SKM-1 (cell line): ENCODE results near the gene CDH22.

Source experiments
- DNase-seq: peaks from one replicate; lab custom pipeline; 2025; ENCODE audit not compliant: unreplicated experiment; lab: John Stamatoyannopoulos, UW

Gene CDH22

DNA sequence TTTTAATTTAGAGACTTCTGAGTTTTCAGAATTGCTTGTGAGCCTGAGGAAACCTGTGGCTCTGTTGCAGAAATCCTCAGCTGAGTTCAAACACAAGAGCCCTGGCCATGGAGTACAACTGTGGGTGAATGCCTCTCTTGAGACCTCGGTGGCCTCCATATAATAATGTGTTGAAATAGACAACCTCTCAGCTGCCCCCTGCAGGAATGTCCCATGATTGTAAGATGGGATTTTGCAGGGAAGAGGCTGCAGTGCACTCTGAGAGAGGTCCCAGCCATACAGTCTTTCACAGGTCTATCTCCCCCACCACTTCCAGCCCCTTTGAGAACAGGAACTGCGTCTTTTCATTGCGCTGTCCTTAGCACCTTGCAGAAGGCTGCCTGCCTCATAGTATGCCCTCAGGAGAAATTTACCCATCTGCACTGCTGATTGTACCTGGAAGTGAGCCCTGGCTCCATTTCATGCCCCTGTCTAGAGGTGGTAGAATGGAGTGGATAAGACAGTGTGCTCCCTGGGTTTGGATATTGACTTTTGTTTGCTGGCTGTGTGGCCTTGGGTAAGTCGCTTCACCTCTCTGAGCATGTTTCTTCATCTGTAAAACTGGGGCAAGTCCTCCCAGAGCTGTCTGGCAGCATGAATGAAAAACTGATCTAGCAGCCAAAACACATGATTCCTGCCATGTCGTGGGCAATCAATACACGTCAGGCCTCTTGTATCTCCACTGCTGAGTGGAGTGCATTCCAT, 16.8 kb upstream of the CDH22 start:
- DNase-seq: no peak

DNA sequence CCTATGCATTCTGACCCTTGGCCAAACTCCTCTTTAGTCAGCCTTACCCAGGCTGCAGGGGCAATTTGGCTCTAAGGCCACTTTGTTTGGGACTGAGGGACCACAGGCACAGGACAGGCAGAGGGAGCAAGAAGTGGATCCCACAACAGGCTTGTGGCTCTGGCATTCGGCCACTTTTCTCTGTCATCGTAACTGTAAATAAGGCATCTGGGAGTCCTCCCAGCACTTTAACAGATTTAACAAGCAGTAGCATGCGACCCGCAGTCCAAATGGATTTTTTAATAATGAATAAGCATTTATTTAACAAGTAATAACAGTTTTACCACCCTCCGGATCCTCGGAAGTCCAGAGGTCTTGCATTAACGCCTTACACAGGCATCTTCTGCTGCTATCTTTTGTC, 16.1 kb upstream of the CDH22 start:
- no peak for DNase-seq

DNA sequence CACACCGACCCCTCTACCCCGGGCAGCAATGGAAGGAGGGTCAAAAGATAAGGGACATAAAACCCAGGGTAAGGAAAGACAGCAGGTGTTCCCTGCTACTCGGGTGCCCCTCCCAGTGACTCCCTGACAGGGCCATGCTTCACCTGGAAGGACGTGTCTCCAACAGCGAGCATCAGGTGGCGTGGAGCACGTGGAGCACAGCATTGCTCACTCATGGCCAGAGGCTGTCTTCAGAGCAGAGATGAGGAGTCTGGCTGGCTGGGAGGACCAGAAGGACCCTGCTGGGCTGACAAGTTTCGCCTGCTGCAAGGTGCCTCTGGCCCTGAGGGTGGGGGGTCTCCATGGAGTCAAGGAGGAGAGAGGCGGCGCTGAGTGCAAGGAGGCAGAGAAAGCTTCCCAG, 15.3 kb upstream of the CDH22 start:
- DNase-seq: no peak

DNA sequence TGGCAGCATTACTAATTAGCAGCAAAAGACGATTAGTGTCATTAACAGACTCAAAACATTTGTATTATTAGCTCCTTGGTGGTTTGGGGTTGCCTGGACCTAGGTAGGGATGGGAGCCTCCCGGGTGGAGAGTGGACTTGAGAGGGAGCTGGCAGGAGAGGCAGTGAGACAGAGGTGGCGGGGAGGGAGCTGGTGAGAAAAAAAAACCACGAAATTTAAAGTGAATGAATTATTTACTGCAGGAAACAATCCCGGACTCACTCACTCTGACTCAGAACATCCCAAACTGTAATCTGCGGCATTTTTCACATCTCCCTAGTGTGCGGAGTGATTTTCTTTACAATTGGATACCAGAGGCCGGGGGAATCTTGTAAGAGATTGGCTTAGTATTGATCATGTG, 14.3 kb upstream of the CDH22 start:
- no peak for DNase-seq

DNA sequence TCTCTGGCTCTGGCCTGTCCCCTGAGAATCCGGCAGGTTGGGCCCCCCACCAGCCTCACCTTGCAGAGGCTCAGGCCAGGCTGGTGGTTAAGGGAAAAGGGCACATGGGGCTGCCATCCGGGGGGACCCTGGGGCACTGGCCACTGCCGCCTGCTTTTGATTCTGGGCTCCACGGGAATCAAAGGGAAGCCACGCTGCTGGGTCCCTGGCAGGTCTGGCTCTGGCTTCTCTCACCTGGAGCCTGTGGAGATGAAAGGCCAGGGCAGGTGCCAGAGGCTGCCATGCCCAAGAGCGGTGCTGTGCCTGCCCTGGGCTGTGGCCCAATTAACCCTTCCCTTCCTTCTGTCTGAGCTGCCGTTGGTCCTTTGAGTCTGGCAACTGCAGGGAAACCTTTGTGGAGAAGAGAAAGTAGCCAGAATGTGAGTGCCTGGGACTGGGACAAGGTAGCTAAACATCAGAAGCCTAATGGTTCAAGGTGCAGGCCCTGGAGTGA, 9.4 kb upstream of the CDH22 start:
- DNase-seq: no peak

DNA sequence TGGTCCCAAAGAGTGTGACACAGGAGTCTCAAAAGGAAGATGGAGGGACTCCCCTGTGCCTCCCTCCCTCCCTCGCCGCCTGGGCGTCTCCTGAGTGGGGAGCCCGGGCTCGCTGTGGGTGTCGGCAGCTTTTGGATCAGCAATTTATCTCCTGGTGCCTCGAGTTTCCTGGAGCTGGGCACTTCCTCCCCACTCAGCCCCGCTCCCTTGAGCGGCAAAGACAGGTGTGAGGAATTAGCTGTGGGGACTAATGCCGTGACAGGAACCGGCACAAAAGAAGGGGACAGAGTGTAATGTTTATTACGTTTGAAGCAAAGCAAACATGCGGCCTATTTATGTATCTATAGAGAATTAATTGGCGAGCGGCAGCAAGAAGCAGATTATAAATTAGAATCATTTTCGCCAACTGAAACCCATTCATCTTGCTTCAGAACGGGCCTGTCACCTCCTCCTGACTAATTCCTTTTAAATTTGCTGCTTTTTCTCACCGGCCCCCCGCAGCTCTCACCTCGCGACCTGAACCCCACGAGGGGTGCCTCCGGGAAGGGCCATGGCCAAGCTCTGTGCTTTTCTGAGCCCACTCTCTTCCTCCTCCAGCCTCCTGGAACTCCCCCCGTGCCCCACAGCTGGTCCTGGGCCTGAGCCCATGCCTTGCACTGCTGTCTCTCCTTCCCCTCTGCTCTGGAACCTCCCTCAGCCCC, 8.8 kb upstream of the CDH22 start:
- DNase-seq: no peak

DNA sequence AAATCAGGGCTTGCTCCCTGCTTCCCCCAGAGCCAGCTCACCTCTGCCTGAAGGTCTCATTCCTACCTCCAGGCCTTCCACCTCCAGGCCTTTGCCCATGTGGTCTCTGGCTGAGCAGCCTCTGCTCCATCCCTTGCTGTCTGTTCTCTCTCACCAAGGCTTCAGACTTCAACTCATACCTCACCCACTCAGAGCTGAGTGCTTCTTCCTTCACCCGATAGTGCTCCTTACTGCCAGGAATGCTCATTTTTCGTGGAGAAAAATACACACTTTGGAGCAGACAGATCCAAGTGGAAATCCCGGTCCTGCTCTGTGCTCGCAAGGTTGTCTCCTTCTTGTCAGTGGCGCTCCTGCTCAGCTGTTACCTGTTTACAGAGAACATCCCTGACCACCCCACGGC, 7.0 kb upstream of the CDH22 start:
- DNase-seq: no peak

DNA sequence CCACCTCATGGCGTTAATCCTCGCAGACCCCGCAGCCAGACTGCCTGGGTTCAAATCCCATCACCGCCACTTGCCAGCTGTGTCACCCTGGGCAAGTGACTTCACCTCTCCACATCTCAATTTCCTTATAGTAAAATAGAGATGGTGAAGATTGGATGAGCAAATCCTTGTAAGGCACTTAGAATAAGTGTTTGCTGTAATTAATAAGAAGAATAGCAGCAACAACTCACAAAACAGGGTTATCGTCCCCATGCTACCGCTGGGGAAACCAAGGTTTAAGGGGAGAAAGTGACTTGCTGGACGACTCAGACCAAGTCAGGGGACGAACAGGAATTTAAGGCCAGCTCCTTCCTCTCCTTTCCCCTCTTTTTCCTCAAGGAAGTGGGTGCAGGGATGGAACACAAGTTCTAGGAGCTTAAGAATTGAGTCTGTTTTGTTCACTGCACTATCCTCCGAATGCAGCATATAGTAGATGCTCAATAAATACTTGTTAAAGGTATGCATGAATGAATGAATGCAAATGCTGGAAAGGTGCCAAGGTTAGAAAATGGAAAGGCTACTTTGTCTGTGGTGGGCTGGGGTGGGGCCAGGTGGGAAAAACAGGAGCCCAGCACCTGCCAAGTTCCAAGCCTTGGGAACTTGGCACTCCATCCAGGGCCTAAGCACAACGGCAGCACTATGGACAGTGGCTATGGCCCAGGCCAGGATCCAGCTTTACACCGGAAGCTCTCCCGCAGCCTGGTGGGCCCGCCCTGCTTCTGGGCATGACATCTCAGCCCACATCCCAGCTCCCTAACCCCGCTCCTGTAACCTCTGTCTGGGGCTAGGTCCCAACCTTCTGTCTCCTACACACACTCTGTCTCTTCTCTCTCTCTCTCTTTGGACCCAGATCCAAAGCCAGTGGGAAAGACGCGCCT, 4.9 kb upstream of the CDH22 start:
- DNase-seq: no peak

DNA sequence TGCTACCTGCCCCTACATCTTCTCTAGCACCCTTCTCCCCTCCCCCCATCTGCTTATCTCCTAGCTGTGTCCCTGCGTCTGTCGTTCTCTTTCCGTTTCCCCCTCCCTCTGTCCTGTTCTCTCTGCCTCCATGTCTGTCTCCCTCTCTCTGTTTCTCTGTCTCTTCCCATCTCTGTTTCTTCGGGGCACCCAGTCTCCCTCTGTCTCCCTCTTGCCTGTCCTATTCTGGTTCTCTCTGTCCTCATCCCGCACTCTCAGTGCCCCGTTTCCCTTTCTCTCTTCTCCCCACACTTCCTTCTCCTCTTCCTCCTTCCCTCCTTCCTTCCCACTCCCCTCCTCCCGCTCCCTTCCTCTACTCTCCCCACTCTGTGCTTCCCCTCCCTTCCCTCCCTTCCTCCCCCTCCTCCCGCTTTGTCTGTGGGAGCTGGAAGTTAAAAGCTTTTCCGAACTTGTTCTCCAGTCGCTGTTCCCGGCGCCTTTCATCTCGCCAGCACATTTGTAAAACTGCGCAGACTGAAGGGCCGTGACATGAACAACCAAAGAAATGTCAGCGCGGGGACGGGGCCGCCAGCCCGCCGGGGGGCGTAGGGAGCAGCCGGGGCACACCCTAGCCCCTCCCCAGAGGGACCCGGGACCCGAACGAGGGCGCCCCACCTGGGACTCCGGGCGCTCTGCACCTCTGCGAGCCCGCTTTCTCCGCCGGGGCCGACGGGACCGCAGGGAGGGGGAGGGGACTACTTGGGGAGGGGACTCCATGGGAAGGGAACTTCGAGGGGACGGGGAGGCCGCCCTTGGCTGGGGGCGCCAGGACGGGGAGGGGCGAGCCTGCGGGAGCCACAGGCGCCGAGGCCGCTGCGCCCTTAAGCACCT, 4.0 kb upstream of the CDH22 start:
- DNase-seq: no peak

DNA sequence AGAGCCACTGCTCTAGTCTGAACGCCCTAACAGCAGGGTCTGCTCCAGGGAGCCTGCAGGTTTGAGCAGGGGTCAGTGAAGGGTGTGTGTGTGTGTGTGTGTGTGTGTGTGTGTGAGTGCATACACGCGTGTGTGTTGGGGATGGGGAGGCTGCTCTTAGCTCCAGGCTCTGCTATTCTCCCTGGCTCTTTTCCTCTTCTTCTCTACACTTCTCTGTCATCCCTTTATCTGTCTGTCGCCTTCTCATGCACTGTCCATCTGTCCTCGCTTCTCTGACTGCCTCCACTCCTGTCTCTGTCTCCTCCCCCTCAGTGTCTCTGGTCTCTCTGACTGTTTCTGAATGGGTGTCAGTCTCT, 3.4 kb upstream of the CDH22 start:
- DNase-seq: no peak

DNA sequence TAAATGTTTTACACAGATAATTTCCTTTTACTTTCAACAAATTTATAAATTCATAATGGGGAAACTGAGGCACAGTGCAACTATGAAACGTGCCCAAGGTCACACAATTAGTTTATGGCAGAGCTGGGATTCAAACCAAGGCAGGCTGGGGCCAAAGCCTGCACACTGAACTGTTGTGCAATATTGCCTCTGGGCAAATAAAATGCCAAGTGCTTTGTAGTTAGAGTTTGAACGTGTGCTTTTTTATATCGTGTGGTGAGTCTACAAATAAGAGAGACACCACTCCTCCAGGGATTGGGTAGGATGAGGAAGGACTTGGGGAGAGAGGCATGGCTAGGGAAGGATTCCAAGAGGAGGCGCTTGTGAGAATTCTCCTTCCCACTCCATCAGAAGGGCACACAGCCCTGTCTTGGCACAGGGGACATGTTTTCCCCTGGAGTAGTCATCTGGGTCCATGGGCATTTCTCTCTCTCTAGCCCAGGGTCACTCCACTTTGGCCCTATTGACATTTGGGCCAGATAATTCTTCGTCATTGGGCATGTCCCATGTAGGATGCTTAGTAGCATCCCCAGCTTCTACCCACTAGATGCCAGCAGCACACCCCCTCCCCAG, 2.8 kb upstream of the CDH22 start:
- no peak for DNase-seq

DNA sequence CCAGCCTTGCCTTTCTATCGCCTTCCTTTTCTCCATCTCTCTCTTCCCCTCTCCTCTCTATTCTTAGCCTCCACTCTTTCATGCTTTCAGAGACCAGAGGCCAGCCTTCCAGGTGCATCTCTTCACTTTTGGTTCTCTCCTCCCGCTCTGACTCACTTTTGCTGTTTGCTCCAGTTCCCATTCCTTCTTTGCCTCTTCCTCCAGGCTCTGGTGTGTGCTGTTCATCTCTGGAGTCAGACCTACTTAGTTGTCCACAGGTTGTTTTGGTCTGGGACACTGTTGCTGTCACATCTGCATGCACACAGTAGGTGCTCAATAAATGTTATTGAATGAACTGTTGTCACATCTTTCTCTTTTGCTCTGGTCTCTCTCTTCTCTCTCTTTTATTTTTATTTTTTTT, 1.6 kb upstream of the CDH22 start:
- DNase-seq: no peak

DNA sequence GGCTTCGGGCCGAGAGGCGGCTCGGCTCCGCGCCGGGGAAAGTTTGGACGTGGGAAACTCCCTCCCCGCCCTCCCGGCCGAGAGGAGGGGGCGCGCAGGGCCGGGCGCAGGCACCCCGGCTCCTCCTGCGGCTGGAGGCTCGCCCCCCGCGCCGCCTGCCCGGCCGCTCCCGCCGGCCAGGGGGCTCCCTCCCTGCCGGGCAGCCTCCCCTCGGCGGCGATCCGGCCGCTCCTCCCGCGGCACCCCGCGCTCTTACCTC, 370 bp downstream of the CDH22 start:
- no peak for DNase-seq

DNA sequence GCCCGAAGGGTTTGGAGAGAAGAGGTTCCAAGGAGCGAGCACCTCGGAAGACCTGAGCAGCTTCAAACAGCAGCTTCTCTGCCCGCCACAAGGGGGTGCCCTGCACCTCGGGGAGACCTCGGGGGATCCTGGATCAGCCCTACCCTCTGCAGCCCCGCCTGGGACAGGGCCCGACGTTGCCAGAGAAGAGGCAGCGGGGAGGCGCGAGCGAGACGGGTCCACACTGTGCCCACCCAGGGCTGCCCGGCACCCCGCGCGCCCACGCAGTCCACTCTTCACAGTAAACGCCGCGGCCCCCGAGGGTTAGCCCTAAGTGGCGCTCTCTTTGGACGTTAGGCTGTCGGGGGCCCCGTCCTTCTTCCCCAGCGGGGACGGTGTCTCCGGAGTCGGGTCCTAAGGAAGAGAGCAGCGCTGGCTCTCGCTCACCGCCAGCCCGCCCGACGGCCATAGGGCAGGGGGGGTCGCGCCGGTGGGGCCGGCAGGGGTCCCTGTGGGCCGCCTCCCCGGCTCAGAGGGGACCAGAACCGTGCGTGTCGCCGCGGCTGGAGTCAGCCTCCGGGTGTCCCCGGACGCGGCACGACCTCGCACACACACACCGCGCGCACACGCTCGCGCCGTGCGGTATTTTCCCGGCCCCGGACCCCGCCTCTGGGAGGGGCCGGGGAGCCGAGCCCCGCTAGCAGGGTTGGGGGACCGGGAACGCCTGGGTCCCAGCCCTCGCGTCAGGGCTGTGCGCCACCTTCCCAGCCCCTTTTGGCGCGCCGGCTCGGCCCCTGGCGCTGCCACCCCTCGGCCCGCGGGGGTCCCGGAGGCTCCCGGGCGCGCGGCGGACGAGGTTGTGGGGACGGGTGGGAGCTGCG, 929 bp downstream of the CDH22 start:
- no peak for DNase-seq

DNA sequence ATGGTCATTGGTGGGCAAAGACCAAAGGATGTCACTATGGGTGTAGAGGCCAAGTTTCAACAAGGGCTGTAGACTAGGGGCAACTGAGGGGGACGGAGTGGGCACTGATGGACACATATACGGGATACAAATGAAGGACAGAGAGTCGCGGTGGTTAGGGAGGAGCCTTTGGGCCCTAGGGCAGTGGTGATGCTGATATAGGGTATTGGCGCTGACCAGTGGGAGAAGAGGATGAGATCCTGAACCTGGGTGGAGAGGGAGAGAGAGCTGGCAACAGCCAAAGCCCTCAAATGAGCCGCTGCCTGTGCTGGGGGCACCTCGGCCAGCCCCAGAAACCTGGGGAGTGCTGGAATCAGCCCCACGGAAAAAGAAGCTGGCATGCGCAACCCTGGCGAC, 1.6 kb downstream of the CDH22 start:
- DNase-seq: no peak

DNA sequence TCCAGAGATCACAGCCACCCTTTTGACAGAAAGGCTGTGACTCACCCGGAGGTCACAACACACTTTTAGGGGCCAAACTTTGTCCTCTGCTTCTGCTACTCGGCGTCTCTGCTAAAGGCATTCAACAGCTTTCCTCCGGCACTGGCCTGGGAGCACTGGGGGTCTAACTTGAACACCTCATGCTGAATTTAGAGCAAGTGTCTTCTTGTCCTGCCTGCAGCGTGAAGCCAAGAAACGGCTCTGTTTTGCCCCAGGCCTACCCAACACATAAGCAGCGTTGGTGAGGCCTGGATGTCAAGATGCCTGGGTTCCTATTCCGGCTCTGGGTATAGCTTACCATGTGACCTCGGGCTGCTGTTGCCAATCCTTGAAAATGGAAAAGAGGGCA, 2.3 kb downstream of the CDH22 start:
- DNase-seq: no peak

DNA sequence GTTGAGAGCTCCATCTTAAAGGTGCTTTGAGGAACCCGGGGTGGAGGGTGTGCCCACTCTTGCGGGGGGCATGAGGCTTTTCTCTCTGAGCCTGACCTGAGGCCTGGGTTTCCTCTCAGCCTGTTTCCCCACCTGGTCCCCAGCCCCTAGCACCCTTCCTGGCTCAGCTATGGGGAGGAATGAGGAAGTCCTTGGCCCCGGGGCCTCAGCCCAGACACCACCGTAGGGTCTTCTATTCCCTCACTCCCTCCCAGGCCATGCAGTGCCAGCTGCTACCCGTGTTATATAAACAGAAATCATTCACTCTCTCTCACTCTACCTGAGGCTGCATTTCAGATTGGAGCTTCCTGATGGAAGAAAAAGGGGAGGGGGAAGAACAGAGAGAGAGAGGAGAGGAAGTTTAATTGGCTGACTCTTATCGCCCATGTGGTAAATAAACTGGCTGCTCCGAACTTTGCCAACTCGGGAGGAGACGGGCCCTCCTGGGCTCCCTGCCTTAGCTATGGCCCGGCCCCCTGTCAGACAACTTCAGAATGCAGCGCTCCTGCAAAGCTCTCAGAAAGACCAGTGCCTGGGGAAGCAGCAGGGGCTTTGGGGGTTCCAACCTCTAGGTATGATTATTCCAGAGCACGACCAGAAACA, 2.8 kb downstream of the CDH22 start:
- DNase-seq: no peak

DNA sequence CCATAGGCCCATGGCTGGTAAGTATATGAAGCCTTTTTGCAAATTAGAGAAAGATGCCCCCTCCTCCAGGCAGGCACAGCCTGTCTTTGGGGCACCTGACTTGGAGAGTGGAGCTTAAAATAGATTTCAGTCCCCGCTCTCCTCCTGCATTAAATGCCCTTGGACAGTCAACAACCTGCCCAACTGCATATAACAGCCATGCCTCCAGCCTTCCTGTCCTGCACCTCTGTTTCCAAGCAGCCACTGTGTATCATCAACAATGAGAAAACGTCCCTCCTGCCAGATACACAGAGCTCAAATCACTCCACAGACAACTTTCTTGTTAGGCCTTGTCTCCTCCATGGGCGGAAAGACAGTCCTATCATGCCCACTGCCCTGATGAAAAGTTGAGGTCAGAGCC, 3.4 kb downstream of the CDH22 start:
- no peak for DNase-seq

DNA sequence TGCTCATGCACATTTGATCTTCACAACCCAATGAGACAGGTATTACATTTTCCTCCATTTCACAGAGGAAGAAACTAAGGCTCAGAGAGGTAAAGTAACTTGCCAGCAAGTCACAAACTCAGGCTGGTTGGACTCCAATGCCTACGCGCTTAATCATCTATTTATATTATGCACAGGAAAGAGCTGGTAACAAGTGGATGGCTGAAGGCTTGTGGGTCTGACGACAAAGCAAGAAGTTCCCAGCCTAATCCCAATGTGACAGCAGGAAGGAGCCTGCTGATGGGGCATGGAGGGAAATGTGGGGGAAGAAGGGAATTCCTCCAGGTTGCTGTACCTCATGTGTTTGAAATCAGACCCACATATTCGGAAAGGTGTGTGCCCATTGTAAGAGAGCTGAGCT, 3.9 kb downstream of the CDH22 start:
- no peak for DNase-seq
